ENCODE measurements around the gene HTR7. TPM values are rescaled to one million over a fixed set of nuclear protein-coding genes. Genes with fewer than 3 reads are reported as not detected.

HTR7 gene
- total RNA-seq, 1 experiment from 2014 or later = not detected

- DNase-seq (ENCODE audit: low spot score) = peak; percentile 22
- H3K36me3 ChIP-seq (ENCODE audit: insufficient read depth, low read length, poor library complexity, severe bottlenecking) = no peaks in the 10 kb centered on the region
- ChIA-PET CTCF (no interaction called here), POLR2A (ENCODE audit: low non-redundant PET) (no interaction called here)
- TF ChIP-seq CTCF (conservative IDR thresholded peaks at IDR 0.05; ENCODE audit: low read depth, low read length) (peak; percentile 76), EZH2 (IDR thresholded peaks at IDR 0.05; ENCODE audit: borderline replicate concordance, low read depth, low read length, poor library complexity, severe bottlenecking) (no peak)
- no peak overlapping the region for H3K4me3 ChIP-seq (ENCODE audit: low read depth, low read length, poor library complexity, severe bottlenecking)
- intact Hi-C loops (cut with micrococcal nuclease; ENCODE audit: unreplicated experiment) = loop anchor here (2.0 to 10.0 kb wide), 5 partner anchors 36 to 1163 kb away; partner anchors contain the start of gene RPP30
- H3K4me1 ChIP-seq (ENCODE audit: insufficient read depth, low read length, poor library complexity, severe bottlenecking) = no peaks in the 10 kb centered on the region
- peaks cover 75% of the 10 kb centered on the region for H3K27me3 ChIP-seq (replicated peaks; ENCODE audit: insufficient read depth, low read depth, low read length, poor library complexity)
- no peaks in the 10 kb centered on the region for H3K9me3 ChIP-seq (ENCODE audit: low read depth, low read length, poor library complexity, severe bottlenecking)
- no TSS peak for BruUV-seq (replicated peaks)
- no peak overlapping the region for H3K27ac ChIP-seq (ENCODE audit: low read depth, low read length, poor library complexity, severe bottlenecking)
Measured at GRCh38 chr10:90751107-90751997, 106.5 kb downstream of the HTR7 start.

DNA sequence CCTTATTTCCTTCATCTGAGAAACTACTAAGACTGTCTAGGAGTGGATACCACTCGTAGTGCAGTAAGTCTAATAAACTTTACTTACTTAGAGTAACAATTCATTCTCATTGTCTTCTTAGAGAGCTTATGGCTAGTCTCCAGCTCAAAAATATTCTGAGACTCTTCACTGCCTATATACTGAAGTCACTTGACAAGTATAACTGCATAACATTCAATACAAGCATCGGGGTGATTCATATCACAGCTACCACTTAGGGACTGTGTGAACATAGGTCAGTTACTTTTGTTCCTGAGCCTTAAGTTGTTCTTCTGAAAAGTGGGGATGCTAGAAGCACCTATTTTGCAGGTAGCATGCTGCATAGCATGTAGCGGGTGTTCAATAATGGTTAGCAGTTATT, 111.0 kb downstream of the HTR7 start:
- H3K27me3 ChIP-seq (replicated peaks; ENCODE audit: insufficient read depth, low read depth, low read length, poor library complexity) = peaks cover 46% of the 10 kb centered on the region
- TF ChIP-seq EZH2 (IDR thresholded peaks at IDR 0.05; ENCODE audit: borderline replicate concordance, low read depth, low read length, poor library complexity, severe bottlenecking) (no peak), CTCF (conservative IDR thresholded peaks at IDR 0.05; ENCODE audit: low read depth, low read length) (no peak)
- no peaks in the 10 kb centered on the region for H3K9me3 ChIP-seq (ENCODE audit: low read depth, low read length, poor library complexity, severe bottlenecking)
- no peak overlapping the region for H3K27ac ChIP-seq (ENCODE audit: low read depth, low read length, poor library complexity, severe bottlenecking)
- no peaks in the 10 kb centered on the region for H3K36me3 ChIP-seq (ENCODE audit: insufficient read depth, low read length, poor library complexity, severe bottlenecking)
- H3K4me3 ChIP-seq (ENCODE audit: low read depth, low read length, poor library complexity, severe bottlenecking) = no peak overlapping the region
- POLR2A ChIA-PET (ENCODE audit: low non-redundant PET) = no interaction called here
- no TSS peak for BruUV-seq (replicated peaks)
- H3K4me1 ChIP-seq (ENCODE audit: insufficient read depth, low read length, poor library complexity, severe bottlenecking) = no peaks in the 10 kb centered on the region
- DNase-seq (ENCODE audit: low spot score) = no peak
- CTCF ChIA-PET = interaction anchor here (0.6 kb wide), 1 partner anchor 82 kb away, joined by 3 read pairs; no protein-coding TSS in a partner anchor
- intact Hi-C loops (cut with micrococcal nuclease; ENCODE audit: unreplicated experiment) = no loop called here

- Histone ChIP-seq H3K27me3 (replicated peaks; ENCODE audit: insufficient read depth, low read depth, low read length, poor library complexity) (peaks cover 39% of the 10 kb centered on the region), H3K4me1 (ENCODE audit: insufficient read depth, low read length, poor library complexity, severe bottlenecking) (no peaks in the 10 kb centered on the region), H3K4me3 (ENCODE audit: low read depth, low read length, poor library complexity, severe bottlenecking) (no peak overlapping the region), H3K36me3 (ENCODE audit: insufficient read depth, low read length, poor library complexity, severe bottlenecking) (no peaks in the 10 kb centered on the region), H3K9me3 (ENCODE audit: low read depth, low read length, poor library complexity, severe bottlenecking) (no peaks in the 10 kb centered on the region), H3K27ac (ENCODE audit: low read depth, low read length, poor library complexity, severe bottlenecking) (no peak overlapping the region)
- intact Hi-C loops (cut with micrococcal nuclease; ENCODE audit: unreplicated experiment) = no loop called here
- DNase-seq (ENCODE audit: low spot score) = no peak
- ChIA-PET CTCF (no interaction called here), POLR2A (ENCODE audit: low non-redundant PET) (no interaction called here)
- no TSS peak for BruUV-seq (replicated peaks)
- TF ChIP-seq EZH2 (IDR thresholded peaks at IDR 0.05; ENCODE audit: borderline replicate concordance, low read depth, low read length, poor library complexity, severe bottlenecking) = no peak
- TF ChIP-seq CTCF (conservative IDR thresholded peaks at IDR 0.05; ENCODE audit: low read depth, low read length) = no peak
Measured at GRCh38 chr10:90745565-90745964, 112.3 kb downstream of the HTR7 start.

Measured in A673 (cell line).